ENCODE data around the gene CMTM3. TPM values are rescaled to one million over a fixed set of nuclear protein-coding genes. Genes with fewer than 3 reads are reported as not detected.
"Not testable (repeated sequence)": the region's sequence is repeated elsewhere in the genome, so short reads cannot be mapped to it uniquely, and the experiment has no call there.

CMTM3 gene
- total and polyA plus RNA-seq, 8 donors: 0.87 to 12.2 (median 8.5) TPM; not detected in 2

DNA sequence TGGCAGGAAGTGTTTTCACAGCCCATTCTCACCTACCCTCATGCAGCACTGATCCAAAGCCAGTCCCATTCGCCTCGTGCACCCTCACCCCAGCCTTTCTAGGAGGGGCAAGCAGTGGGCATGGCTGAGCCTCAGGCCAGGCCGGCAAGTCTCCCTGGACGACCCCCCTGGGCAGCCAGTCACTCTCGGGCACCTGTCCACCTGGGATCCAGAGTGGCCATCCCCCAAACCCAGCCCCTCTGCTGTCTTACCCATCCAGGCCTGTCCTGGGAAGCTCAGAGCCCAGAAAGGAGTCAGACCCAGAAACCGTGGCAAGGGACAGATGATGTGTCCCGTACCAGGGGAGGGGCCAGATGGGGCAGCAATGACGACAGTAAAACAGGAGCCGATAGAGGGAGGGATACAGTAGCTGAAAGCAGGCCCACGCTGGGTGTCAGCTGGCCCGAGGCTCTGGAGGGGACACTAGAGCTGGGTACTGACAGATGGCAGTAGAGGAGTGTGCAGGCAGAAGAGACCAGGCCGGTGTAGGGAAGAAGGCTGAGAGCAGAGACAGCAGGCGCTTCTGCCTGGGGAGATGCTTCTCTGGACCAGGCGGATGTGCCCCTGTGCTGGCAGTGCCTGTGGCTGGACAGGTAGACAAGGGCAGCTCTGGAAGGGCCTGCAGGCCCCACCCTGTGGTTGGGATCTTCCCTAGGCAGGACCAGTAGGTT is 5.8 kb downstream of the CMTM3 start:
- Histone ChIP-seq H3K4me1 (peaks cover 19 to 40% (median 30%) of the 10 kb centered on the region in 4 donors), H3K36me3 (peaks cover 45 to 63% (median 60%) of the 10 kb centered on the region in 4 donors), H3K4me3 (no peak overlapping the region), H3K27me3 (peaks cover 0 to 5% (median 3%) of the 10 kb centered on the region in 3 donors), H3K9me3 (no peaks in the 10 kb centered on the region), H3K27ac (no peak overlapping the region)
- no peak for DNase-seq
- no peak for TF ChIP-seq EP300 (IDR thresholded peaks at IDR 0.05)
- TF ChIP-seq, protein P1, sequence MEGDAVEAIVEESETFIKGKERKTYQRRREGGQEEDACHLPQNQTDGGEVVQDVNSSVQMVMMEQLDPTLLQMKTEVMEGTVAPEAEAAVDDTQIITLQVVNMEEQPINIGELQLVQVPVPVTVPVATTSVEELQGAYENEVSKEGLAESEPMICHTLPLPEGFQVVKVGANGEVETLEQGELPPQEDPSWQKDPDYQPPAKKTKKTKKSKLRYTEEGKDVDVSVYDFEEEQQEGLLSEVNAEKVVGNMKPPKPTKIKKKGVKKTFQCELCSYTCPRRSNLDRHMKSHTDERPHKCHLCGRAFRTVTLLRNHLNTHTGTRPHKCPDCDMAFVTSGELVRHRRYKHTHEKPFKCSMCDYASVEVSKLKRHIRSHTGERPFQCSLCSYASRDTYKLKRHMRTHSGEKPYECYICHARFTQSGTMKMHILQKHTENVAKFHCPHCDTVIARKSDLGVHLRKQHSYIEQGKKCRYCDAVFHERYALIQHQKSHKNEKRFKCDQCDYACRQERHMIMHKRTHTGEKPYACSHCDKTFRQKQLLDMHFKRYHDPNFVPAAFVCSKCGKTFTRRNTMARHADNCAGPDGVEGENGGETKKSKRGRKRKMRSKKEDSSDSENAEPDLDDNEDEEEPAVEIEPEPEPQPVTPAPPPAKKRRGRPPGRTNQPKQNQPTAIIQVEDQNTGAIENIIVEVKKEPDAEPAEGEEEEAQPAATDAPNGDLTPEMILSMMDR (IDR thresholded peaks at IDR 0.05): no peak
- TF ChIP-seq POLR2A (IDR thresholded peaks at IDR 0.05): no peak
- TF ChIP-seq POLR2AphosphoS5 (IDR thresholded peaks at IDR 0.05): no peak
- intact Hi-C loops (cut with DNase I; ENCODE audit: low total_unique reads): no loop called here
- 82 to 89% (median 86%) methylated on average over 13 to 14 of the region's 14 CpGs for WGBS, 5 donors

DNA sequence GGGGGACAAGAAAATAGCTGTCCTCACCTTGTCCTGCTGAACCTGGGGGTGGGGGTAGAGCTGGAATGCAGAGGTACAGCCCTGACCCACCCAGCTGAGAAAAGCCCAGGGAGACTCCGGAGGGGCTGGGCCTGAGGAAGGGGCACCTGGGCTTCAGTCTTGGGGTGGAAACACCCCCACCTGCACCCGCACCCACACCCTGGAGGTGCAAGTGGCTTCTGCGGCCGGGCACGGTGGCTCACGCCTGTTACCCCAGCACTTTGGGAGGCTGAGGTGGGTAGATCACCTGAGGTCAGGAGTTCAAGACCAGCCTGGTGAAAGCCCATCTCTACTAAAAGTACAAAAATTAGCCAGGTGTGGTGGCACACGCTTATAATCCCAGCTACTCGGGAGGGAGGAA is 7.4 kb downstream of the CMTM3 start:
- Histone ChIP-seq H3K36me3 (peaks cover 45 to 79% (median 68%) of the 10 kb centered on the region in 4 donors), H3K4me1 (peaks cover 8 to 23% (median 17%) of the 10 kb centered on the region in 4 donors)
- intact Hi-C loops (cut with DNase I; ENCODE audit: low total_unique reads); H3K27ac ChIP-seq; H3K4me3 ChIP-seq; H3K9me3 ChIP-seq; DNase-seq; H3K27me3 ChIP-seq: not testable (repeated sequence)
- 87 to 95% (median 94%) methylated on average over 7 to 8 of the region's 8 CpGs for WGBS, 5 donors

DNA sequence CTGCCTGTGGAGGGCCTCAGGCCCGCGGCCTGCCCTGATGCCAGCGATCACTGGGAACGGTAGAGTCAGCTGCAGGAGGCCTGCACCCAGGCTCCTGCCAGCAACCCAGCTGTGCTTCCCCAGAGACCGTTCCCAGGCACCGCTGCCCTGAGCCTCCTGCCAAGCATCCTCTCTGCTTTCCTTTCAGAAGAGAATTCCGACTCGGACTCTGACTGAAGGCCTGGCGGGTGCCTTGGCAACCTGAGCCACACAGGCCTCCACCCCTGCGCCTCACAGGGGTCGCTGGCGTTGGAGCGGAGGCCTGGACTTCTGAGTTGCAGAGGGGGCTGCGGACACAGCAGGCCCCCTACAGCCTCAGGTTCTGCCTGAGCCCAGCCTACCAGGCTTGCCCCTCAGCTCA is 7.9 kb downstream of the CMTM3 start:
- H3K4me1 ChIP-seq: peaks cover 8 to 22% (median 17%) of the 10 kb centered on the region in 4 donors
- 83 to 93% (median 91%) methylated on average over 7 to 14 of the region's 14 CpGs for WGBS, 5 donors
- H3K36me3 ChIP-seq: peaks cover 45 to 80% (median 69%) of the 10 kb centered on the region in 4 donors
- intact Hi-C loops (cut with DNase I; ENCODE audit: low total_unique reads): no loop called here
- no peak for DNase-seq
- H3K27ac ChIP-seq: no peak overlapping the region
- H3K4me3 ChIP-seq: no peak overlapping the region
- TF ChIP-seq, protein P1 (IDR thresholded peaks at IDR 0.05): no peak
- TF ChIP-seq POLR2A (IDR thresholded peaks at IDR 0.05): no peak
- no peak for TF ChIP-seq POLR2AphosphoS5 (IDR thresholded peaks at IDR 0.05)
- TF ChIP-seq EP300 (IDR thresholded peaks at IDR 0.05): no peak
- no peaks in the 10 kb centered on the region for H3K9me3 ChIP-seq
- no peaks in the 10 kb centered on the region for H3K27me3 ChIP-seq

DNA sequence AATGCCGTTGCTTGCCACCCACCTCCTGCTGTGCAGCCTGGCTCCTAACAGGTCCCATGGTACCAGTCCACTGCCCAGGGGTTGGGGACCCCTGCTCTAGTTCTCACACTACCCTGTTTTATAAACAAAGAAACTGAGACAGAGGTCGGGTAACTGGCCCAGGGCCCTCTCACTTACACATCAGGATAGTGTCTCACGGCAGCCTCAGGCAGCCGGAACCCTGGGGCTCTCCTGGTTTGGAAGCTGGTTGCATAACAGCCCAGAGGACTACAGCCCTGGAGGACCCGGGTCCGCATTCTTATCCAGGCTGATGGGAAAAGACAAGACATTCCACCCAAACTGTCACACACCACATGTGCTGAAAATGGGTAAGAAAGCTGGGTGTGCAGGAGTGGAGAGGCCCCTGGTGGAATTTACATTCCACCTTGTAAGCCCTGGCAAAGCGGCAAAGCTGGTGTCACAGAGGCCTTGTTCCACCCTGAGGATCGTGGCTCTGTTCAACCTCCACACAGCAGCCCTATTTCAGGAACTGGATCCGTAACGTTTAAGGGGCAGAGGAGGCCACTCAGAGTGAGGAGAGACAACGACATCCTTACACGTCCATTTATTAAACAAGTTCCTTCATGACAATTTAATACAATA is 9.8 kb downstream of the CMTM3 start:
- Histone ChIP-seq H3K27ac (no peak overlapping the region), H3K9me3 (no peaks in the 10 kb centered on the region), H3K4me3 (no peak overlapping the region), H3K27me3 (no peaks in the 10 kb centered on the region), H3K4me1 (peaks cover 15 to 23% (median 19%) of the 10 kb centered on the region in 4 donors), H3K36me3 (peaks cover 45 to 75% (median 67%) of the 10 kb centered on the region in 4 donors)
- no peak for DNase-seq
- 83 to 91% (median 88%) methylated on average over 9 to 12 of the region's 12 CpGs for WGBS, 5 donors
- intact Hi-C loops (cut with DNase I; ENCODE audit: low total_unique reads): no loop called here
- TF ChIP-seq POLR2AphosphoS5 (IDR thresholded peaks at IDR 0.05) (no peak), POLR2A (IDR thresholded peaks at IDR 0.05) (no peak), EP300 (IDR thresholded peaks at IDR 0.05) (no peak)
- TF ChIP-seq, protein P1 (IDR thresholded peaks at IDR 0.05): no peak
